GM21825 (cell line): Measurements from ENCODE around the gene C4B.
"Not testable (repeated sequence)": the region's sequence is repeated elsewhere in the genome, so short reads cannot be mapped to it uniquely, and the experiment has no call there.

Source experiments
- ATAC-seq: cut with Tn5 transposase; IDR thresholded peaks from one replicate; pipeline ENCODE4 v1.9.1; 2021; ENCODE audit warnings: mild to moderate bottlenecking, moderate library complexity; ENCODE audit not compliant: unreplicated experiment

C4B gene

GRCh38 chr6:32050562-32050961, 36.0 kb downstream of the C4B start:
- ATAC-seq, result no peak

GRCh38 chr6:32052626-32053025, 38.0 kb downstream of the C4B start:
- ATAC-seq, result not testable (repeated sequence)

- not testable (repeated sequence) for ATAC-seq
Measured at GRCh38 chr6:32053314-32053713, 38.7 kb downstream of the C4B start.

DNA sequence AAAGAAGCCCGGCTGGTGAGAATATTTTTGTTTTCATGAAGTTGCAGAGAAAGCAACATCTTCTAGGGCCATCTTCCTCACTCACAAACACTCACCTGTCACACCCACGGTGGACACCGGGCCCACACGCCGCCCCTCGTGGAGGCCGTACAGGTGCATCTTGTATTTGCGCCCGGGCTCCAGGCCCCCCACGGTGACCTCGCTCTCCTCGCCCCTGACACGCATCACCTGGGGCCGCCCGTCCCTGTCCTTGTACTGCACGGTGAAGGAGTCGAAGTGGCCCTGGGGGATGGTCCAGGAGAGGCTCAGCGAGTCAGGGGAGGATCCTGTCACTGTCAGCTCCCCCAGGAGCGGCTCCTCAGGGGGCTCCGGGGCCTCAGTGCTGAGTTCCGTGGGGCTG, 41.2 kb downstream of the C4B start:
- not testable (repeated sequence) for ATAC-seq

GRCh38 chr6:32056254-32056653, 41.7 kb downstream of the C4B start:
- no peak for ATAC-seq

GRCh38 chr6:32057966-32058365, 43.4 kb downstream of the C4B start:
- ATAC-seq, result no peak

DNA sequence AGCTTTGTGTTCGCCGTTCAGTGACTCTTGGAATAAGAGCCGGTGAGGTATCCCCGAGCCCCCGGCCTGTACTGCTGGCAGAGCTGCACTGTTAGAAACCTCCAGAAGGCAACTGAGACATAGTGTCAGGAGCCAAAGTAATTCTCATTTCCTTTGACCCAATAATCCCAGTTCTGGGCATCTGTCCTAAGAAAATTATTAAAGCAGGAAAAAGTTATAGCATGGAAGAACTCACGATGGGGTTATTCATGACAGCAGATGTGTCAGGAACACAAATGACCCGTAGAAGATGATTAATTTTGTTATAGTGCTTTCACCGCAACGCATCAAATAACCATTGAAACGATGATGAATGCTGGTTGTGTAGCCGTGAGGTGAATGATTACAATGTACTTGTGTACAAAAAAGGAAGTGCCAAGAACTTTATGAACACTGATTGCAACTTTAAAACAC, 43.9 kb downstream of the C4B start:
- no peak for ATAC-seq

- no peak for ATAC-seq
Measured at GRCh38 chr6:32060966-32061655, 46.5 kb downstream of the C4B start.

DNA sequence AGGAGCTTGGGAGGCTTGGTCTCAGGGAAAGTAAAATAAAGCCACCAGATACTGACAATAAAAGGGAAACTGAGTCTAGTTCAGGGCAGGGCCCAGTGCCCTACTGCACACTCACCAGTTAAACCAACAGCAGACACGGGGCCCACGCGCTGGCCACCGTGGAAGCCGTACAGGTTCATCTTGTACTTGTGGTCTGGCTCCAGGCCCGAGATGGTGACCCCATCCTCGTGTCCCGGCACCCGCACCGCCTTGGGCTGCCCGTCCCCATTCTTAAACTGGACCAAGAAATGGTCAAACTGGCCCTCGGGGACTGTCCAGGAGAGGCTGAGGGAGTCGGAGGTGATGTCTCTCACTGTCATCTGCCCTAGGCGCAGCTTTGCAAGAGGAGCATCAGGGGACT, 50.1 kb downstream of the C4B start:
- no peak for ATAC-seq

- not testable (repeated sequence) for ATAC-seq
Measured at GRCh38 chr6:32067521-32067920, 52.9 kb downstream of the C4B start.

DNA sequence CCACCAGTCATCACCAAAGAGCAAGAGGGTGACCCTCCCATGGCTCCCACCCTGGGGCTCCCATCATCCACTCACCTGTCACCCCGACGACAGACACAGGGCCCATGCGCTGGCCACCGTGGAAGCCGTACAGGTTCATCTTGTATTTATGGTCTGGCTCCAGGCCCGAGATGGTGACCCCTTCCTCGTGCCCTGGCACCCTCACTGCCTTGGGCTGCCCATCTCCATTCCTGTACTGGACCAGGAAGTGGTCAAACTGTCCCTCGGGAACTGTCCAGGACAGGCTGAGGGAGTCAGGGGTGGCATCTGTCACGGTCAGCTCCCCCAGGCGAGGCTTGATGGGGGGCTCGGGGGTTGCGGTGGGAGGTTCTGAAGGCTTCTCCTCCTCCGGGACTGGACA, 53.7 kb downstream of the C4B start:
- ATAC-seq, result not testable (repeated sequence)

DNA sequence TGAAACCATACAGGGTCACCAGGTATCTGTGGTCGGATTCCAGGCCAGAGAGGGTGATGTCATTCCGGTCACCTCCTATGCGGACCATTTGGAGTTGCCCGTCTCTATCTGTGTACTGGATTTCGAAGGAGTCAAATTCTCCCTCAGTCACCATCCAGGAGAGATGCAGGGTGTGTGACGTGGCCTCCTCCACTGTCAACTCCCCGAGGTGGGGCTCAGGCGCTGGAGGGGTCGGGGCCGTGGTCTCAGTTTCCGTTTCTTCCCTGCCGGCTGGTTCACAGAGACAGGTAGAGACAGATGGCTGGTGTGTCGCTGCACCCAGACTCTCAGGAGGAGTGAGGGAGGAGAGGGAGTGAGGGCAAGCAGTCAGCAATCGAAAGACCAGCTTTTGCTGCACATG, 54.3 kb downstream of the C4B start:
- no peak for ATAC-seq

DNA sequence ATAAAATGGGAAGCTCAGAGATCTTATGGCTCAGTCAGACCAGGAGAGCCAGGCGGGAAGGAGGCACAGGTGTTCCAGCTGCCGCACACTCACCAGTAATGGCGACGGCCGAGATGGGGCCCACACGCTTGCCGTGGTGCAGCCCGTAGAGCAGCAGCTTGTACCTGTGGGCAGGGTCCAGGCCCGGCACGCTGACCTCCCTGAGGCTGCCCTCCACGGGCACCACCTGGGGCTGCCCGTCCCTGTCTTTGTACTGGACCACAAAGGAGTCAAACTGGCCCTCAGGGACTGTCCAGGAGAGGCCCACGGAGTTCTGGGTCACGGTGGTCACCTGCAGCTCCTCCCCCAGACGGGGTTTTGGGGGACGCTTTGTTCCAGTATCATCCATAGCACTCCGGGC, 54.9 kb downstream of the C4B start:
- ATAC-seq, result no peak

GRCh38 chr6:32069878-32070515, 55.4 kb downstream of the C4B start:
- no peak for ATAC-seq

GRCh38 chr6:32070814-32071543, 56.4 kb downstream of the C4B start:
- no peak for ATAC-seq

- no peak for ATAC-seq
Measured at GRCh38 chr6:32073101-32073500, 58.5 kb downstream of the C4B start.

DNA sequence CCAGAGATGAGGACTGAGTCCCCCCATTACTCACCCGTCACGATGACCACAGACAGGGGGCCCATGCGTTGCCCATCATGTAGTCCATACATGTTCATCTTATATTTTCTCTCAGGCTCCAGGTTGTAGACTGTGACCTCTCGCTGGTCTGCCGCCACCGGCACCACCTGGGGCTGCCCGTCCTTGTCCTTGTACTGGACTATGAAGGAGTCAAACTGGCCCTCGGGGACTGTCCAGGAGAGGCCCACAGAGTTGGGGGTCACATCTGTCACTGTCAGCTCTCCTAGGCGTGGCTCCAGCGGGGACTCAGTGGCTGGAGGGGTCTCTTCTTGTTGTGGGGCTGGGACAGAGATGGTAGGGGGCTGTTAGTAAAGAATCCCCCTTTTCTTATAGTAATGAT, 59.0 kb downstream of the C4B start:
- no peak for ATAC-seq

GRCh38 chr6:32074996-32075532, 60.5 kb downstream of the C4B start:
- ATAC-seq, result no peak

- no peak for ATAC-seq
Measured at GRCh38 chr6:32075781-32076180, 61.2 kb downstream of the C4B start.

GRCh38 chr6:32076321-32076809, 61.8 kb downstream of the C4B start:
- no peak for ATAC-seq

DNA sequence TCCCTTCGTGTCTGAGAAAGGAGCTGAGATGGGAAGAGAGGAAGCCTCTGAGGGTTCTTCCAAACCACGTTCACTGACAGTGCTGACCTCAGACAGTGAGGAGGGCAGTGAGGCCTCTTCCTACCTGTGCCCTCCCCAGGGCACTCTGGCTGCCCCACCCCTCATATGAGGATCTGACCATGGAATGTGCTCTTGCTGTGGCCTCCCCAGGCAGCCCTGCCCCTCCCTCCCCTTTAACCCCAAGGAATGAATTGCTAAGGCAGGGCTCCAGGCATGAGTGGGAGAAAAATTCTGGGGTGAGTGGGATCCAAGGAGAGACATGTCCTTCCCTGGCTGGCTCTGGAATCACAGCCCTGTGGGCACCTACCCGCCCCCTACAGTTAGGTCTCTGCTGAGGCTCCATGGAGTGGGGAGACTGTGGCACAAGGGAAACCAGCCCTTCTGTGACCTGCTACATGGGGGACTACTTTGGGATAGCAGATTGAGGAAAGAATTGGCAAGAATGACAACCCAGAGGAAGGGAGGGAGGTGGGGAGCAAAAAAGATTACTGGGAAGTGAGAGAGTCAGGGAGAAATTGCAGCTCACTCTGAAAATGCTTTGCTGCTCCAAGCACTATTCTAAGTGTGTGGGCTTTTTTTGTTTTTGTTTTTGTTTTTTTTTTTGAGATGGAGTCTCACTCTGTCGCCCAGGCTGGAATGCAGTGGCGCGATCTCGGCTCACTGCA, 65.1 kb downstream of the C4B start:
- no peak for ATAC-seq
